Measurements from ENCODE around the gene LTBP2.

The LTBP2 gene

DNA sequence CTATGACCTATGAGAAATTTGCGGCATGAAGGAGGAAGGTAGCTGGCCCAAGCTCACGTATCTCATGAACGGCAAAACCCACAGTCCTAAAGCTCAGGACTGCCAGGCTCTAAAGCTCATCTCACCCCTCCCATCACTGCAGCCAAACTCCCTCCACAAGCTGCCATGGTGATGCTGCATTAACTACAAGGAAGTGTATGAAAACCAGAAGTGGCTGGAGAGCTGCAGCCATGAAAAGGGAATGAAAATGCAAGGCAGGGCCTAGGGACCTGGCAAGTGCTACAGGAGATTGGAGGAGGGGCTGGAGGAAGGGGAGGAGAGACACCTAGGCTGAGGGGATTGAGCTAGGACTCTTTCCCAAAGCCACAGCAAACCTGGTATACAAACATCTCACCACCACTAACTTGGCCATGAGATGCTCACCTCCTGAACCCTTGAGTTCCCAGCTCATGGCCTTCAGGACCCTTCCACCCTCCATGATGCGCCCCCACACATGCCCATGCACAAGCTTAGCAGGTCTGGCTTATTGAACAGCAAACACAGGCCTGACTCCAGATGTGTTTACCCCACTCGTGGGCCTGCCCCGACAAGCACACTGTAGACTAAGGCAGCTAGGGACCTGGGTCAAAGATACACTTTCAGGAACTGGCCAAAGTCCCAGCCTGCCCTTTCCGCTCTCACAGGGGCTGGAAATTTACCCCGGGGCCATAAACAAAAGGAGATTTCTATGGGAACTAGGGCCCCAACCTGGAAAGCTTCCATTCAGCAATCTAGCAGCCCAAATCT, 42.0 kb downstream of the LTBP2 start:
- DNase-seq: no peak

DNA sequence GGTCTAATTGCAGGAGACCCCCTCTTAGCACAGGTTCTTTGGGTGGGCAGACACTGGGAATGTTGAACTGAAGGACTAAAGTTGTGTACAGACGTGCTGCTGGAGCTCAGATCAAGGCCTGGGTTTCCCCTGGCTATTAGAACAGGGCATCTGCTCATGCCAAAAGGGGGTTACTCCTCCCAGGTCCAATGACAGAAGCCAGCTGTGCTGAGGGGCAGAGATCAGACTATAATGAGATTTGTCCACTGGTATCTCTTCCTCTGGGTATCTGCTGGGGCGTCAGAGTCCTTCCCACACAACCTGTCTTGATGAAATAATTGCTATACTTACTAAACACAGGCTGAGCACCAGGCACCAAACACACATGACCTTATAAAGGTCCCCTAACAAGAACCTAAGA, 42.6 kb downstream of the LTBP2 start:
- DNase-seq: no peak

DNA sequence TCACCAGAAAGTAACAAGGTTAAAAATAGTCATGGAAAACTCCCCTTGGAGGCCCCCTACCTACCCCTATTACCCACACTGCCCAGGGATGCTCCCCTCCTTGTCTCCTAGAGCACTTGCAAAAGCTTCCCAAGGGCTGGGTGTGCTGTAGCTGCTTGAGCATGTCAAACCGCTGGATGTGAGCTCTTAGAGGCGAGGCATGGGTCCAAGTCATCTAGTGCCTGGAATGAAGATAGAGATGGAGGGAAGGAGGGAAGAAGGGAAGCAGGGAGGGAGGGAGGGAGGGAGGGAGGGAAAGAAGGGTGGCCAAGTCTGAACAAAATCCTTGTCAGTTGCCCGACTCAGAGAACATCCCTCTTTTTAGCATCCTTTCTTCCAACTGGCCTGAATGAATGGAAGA, 43.1 kb downstream of the LTBP2 start:
- DNase-seq: no peak

DNA sequence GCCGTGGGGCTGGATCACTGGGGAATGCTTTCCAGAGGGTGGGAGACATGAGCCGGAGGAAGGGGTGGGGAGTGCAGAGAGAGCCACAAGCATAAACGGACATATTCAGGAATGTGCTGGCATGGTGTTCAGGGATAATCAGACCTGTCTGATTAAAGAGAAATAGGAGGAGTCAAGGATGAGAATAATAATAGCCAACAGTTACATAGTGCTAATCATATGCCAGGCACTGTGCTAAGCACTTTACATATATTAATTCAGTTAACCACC, 43.7 kb downstream of the LTBP2 start:
- no peak for DNase-seq

DNA sequence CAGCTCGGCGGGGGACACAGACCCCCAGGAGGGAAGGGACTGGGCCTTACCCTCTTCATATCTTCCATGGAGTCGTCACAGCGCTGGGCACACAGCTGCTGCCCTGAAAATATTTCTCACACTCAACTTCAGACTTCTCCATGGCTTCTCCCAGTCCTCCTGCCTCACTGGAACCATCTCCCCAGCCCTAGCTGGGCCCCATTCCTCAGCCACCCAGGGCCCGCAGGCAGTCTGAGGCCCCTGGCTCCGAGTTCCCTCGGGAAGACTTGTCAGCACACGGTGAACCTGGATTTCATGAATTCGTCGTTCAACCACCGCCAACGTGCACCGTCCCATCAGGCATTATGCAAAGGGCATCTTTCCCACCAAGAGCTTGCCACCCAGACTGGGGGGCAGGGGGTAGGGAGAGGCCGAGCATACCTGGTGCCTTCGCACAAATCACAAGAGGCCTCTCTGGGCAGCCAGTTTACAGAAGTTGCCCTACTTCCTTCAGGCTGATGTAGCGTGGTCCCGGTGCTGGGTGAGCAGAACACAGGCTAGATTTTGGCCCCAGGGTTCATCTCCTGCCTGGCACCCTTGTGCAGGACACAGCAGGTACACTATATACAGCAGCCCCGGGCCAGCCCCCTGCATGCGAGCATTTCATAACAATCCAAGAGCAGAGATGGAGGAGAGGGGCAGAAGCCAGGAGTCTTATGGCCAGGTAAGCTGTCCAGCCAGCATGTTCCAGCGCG, 44.2 kb downstream of the LTBP2 start:
- no peak for DNase-seq

DNA sequence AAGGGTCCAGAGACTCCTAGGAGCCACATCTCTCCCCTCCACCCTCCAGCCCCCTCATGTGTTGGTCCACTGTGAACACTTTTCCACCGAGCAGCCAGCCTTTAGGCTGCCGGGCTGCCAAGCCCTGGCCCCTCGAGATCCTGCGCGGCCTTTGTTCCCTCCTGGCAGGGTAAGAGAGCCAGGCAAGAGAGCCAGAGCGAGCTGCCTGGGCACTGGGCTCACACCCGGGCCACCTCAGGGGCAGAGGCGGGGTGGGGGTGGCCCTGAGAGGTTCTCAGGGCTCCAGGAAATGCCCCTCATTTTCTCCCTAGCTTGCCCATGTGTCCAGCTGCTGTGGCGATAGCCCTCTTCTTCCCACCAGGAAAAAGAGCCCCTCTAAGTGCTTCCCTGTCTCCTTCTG, 44.8 kb downstream of the LTBP2 start:
- DNase-seq: no peak

DNA sequence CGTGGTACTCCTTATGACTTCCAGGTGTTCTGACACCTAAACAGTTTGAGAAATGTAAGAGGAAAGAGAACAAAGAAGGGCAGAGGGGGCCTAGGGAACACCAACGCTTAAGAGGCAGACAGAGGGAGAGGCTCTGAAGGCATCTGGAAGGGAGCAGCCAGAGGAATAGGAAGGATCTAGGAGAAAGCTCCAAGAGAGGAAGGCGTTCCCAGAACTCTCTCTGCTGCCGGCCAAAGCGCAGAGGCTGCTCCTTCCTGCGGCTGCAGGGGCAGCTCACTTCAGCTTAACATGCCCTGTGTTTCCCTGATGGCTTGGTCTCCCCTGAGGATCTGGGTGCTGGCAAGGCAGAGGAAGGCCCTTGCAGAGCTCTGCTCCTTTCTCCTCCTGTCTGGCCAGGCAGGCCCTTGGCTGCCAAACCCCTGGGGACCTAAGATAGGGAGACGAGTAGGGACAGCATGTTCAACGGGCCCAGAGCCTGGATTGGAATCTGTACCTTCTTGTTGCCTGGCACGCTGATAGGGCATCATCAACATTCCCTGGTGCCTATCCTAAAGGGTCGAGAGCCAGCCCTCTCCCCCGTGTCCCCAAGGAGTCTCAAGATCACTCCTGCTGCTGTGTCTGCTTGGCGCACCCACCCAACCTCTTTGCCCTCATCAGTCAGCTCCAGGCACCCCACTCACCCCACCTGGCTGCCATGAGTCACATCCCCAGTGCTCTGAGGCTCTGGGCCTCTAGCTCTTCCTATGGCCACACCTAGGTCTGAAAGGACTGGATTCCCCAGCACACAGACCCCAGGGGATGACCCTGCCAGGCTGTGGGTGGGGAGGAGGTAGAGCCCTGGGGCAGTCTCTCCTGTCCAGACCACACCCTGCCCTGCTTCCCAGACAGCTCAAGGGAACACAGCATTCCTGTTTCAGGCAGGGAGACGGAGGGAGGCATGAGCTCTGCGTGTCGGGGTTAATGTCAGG, 45.6 kb downstream of the LTBP2 start:
- DNase-seq: no peak

DNA sequence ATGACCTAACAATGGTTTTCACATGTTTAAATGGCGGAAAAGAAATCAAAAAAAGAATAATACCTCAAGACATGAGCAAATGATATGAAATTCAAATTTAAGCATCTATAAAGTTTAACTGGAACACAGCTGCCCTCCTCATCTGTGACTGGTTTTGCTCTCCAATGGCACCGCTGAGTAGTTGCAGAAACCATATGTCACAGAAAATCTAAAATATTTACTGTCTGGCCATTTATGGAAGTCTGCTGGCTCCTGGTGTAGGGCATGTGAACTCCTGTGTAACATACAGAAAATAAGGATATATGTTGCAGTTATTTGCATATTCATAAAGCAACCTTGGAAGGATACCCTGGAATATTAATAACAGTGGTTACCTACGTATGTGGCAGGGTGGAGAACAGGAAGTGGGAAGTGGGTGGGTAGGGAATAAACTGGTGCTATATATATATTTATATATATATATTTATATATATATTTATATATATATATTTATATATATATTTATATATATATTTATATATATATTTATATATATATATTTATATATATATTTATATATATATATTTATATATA, 48.4 kb downstream of the LTBP2 start:
- DNase-seq: no peak

DNA sequence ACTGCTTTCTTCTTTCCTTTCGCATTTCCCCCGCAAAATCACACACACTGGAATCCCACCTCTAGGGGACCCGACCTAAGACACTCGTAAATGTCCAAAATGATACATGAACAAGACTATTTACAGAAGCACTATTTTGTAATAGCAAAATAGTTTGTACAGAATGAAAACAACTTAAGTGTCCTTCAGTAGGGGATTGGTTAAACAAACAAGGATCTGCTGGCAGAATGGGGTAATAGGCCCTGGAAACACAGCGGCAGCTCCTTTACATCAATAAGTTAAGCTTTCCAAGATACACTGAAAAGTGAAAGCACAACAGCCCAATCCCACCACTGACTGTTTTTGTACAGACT, 48.8 kb downstream of the LTBP2 start:
- DNase-seq: no peak

DNA sequence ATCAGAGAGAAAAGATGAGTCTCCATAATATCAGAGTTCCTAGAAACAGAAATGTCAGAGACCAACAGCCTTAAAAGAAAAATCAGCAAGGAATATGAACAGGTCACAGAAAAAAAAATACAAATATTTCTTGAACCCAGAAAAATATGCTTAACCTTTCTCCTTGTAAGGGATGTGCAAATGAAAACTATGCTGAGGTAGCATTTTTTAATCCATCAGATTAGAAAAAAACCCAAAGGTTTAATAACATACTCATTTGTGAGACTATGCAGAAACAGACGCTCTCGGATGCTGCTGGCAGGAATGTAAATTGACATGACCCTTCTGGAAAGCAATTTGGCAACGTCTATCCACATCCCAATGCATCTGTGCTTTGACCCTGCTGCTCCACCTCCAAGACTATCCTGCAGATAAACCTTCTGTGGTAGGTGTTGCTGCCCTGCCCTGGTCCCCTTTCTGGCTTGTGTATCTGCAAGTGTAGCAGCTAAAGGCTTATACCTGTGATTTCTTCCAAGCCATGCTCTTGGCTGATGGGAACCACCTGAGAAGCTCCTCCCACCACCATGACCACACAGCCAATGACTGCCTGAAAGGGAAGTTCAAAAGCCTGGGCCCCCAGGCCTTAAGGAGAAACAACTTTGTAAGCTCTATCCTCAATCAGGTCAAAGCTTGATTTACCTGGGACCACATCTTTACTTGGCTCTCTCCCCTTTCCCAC, 49.4 kb downstream of the LTBP2 start:
- no peak for DNase-seq

DNA sequence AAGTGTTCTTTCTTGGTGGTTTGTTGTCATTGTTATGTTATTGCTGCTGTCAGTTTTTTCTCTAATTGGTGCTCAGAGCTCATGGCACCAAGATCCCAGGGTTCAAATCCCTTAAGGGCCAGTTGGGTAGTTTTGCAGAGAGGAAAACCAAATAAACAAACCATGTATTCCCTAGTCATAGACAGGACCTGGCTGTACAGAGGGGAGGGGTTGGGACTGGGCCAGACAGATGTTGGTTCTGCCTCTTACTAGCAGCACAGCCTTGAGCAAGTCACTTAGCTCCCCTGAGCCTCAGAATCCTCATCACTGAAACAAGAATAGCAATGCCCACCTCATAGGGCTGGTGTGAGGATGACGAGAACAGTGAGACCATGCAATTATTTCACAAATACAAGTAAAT, 53.4 kb downstream of the LTBP2 start:
- no peak for DNase-seq

DNA sequence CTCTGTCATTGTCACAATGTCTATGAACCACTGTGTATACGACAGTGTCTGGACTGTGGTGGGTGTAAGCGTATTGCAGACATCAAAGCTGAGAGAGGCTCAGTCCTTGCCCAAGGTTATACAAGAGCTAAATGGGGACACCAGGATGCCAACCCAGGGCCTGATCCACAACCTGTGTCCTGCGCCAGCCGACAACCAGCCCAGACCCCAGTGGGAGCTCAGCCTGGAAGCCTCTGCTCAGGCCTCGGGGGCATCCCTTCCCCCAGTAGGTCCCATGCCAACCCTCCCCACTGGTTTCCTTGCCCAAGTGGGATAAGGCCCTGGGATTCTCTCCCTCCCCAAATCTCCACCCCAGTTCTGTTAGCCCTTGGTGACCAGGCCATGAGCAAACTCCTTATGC, 54.3 kb downstream of the LTBP2 start:
- no peak for DNase-seq

DNA sequence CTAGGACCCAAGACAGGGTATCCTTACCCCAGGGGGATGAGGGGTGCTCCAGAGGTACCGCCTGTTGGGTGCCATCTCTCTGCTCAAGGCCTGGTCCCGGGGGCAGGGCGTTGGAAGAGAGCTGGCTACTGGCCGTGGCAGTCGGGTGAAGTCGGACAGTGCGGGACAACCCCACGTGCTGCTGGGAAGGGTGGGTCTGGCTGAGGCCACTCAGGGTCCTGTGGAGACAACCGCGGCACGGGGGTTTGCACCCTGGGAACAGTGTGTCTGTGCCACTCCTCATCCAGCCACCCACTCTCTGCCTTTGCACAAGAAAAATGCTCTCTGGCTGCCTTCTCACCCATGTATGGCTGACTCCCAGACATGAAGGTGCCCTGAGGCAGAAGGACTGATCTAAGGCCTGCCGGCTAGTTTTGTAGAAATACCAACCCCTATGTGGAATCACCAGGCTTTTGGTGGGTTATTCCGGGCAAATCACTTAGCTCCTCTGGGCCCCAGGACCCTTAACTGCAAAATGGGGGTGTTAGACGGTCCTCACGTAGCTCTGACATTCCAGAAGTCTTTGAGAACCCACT, 56.5 kb downstream of the LTBP2 start:
- DNase-seq: no peak

DNA sequence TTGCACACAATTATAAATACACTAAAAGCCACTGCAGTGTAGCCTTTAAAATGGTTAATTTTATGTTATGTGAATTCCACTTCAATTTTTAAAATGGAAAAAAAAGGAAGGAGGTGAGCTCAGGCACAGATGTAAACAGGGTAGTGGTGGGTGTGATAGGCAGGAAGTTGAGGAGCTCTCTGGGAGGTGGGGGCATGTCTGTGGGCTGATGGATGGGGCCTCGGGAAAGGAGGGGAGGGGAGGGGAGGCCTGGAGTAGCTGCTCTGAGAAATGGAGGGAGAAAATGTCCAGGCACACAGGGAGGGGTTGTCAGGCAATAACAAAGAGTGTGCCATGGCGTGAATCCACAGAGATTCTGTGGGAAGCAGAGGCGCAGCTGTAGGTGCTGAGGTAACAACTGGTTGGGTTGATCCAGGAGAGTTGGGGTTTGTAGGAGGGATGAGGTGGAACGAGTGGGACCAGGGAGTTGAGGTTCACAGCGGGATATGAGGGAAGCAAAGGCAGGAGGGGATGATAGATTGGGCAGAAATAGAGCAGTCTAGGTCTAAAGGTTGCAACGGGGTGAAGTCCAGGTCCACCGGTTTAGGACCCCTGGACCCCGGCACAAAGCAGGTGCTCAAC, 57.2 kb downstream of the LTBP2 start:
- DNase-seq: no peak

DNA sequence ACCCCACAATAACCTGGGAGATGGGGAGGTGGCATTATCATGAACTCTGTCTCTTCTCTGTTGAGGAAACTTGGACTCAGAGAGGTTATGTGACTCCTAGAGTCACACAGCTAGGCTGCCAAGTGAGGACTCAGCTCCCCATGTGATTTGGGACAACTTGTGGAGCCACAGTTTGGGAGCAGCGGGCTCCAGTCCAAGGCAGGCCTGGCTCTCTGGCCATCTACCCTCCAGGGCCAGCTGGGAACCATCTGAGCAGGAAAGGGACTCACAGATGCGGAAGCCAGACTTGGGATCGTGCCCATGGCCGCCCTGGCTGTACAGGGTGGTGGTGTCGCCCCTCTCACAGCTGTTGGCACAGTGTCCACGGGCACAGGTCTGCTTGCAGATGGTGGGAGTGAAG, 59.4 kb downstream of the LTBP2 start:
- no peak for DNase-seq

DNA sequence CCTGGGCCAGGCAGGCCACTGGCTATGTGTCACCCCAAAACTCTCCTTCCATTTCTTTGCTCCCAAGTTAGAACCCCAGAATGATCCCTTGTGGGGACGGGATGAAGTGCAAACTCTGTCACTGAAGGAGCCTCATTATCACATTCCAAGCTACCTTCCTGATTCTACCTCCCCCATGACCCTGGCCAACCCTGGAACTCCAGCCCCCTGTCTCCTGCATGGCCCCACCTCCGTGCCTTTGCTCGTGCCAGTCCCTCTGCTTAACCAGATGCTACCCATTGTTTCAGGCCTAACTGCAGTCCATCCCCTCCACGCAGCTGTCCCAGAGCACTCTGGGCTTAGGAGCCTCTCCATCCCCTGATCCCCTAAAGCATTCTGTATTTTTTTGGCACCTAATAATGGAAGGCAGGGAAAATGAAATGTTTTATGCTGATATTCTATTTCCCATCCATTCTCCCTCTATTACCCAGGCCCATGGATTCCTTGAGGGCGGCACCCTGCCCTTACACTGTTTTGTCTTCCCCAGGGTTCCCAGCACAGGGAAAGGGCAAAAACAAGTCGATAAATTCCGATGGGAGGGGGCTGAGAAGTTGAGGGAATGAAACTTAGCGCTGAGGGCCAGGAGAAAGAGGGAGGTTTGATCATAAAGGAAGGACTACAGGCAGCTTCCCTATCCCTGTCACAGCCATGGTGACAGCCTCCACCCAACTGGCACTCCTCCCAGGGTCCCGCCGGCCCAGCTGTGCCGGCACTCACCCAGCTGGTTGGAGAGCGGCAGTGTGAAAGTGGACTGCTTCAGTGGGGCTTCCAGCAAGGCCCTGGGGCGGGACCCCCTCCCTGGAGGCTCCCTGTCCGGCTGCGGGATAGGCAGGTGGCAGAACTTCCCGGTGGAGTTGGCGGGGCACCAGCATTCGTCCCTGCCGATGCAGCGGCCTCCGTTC, 60.3 kb downstream of the LTBP2 start:
- no peak for DNase-seq

DNA sequence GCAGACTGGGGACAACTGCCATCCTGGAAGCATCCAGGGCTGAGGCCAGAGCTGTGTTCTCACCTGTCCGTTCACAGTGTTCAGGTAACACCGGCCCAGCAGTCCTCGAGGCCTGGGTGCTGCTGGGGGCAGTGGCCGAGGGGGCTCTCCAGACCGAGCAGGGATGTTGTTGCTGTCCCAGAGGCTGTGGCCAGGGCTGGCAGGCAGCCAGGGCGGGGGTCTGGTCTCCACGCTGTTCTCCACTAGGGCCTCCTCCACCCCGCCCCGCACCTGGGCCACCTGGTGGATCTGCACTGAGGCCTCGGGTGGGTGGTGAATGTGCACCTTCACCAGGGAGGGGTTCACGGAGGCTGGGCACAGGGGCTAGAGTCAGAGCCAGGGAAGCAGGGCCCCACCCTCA, 61.0 kb downstream of the LTBP2 start:
- DNase-seq: no peak

DNA sequence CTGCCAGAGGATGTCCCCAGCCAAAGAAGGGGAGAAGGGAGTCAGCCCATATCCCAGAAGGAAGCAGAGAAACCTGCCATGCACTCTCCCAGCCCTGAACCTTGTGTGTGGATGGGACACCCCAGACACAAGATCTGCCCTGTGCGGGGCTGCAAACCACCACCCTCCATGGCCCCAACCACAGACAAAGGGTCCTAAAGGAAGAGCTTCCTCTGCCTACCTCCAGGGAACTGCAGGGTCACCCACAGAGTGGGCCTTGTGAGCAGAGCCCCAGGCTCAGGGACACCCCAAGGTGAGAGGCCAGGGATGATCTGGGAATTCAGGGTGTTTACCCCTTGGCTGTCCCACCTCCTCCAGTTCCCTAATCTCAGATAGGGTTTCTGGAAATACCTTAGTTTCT, 62.0 kb downstream of the LTBP2 start:
- DNase-seq: no peak

DNA sequence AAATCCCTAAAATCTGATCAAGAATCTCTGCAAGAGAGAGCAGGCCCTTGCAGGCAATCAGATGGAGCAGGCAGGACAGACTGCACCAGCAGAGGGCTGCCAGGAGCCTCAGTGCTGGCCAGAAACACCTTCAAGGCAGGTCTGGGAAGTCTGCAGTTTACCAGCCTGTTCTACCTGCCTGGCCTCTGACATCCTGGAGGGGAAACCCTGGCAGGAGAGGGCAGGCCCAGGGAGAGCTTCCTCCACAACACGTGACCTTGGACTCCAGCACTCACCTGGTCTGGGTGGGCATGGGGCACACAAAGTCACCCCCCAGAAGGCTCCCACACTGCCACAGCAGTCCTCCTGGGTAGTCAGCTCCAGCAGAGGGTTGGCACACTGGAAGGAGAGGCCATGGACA, 62.4 kb downstream of the LTBP2 start:
- no peak for DNase-seq

DNA sequence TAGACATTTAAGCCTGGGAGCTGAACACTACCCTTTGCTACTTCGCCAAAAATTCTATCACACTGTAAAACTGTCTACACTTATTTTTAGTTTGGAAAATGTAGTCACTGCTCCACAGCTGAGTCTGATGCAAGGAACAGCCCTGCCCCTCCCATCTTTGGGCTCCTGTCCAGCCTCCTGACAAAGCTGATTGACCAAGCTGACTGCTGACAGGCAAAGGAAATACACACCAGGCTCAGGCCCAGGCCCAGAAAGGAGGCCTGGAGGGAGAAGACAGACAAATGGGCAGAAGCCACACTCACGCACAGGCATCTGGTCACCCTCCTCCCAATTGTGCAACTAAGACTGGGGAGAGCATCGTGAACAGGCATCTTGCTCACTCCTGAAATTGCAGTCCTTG, 63.2 kb downstream of the LTBP2 start:
- no peak for DNase-seq

All from activated CD4-positive, alpha-beta T cell treated with anti-CD3 and anti-CD28 coated beads for 48 hours (primary cell).